Measurements from ENCODE around the gene LRFN2.
A peak's percentile ranks its signal among the peaks of the same experiment; 100 is the strongest.

LRFN2 gene

GRCh38 chr6:40410821-40411220 lies 176.3 kb downstream of the LRFN2 start:
- no peak for DNase-seq
- intact Hi-C loops (cut with DNase I), result no loop called here

DNA sequence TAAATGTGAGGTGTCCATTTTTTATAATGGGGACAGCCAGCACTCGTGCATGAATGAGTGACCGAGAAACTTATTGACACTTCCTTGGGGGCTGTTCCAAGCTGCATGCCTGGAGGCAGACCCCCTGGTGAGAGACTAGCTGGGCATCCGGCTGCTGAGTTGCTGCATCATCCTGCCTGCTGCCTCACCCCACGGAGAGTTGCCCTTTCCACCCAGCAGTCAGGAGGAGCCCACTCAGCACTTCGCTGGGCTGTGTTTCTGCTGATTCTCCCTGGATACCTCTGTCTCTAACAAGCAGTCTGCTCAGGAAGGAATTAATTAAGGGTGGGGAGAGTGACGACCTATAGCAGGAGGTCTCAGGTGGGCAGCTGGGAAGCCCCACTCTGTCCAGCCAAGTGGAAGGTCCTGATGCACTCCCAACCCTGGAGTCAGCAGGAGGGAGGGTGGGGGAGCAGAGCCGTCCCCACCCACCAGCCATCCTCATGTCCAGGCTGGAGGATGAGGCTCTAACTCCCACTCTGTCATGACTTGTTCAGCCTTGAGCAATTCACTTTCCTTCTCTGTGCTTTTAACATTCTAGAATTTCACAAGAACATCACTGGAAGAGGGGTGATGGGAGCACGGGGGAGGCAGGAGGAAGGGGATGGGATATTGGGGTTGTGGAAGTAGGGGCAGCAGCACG lies 177.3 kb downstream of the LRFN2 start:
- no peak for DNase-seq
- intact Hi-C loops (cut with DNase I), result no loop called here

DNA sequence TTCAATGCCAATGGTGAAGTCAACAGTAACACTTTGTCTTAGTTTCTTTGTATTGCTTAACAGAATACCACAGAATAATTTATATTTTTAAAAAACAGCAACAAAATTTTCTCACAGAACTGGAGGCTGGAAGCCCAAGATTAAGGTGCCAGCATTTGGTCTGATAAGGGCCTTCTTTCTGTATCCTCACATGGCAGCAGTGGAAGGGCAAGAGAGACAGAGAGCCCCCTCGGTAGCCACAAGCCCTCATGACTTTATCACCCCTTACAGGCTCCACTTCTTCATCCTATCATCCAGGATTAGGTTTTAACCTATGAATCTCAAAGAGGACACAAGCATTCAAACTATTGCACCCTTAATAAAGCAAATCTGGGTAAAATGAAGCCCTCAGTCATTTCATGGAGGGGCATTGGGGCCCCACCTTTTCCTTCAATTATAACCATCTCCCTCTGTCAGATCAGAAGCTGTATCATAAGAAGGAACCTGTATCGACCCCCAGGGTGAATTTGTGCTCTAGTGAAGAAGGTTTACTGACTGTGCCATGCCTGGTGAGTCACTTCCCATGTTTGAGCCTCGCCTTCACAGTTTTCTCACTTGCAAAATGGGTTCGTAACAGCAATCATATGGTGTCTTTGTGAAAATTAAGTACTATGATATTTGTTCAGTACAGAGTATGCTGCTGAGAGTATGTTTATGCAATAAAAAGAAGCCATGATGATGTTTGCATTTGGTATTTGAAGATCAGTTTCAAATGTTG lies 178.2 kb downstream of the LRFN2 start:
- DNase-seq, result no peak
- intact Hi-C loops (cut with DNase I), result no loop called here

DNA sequence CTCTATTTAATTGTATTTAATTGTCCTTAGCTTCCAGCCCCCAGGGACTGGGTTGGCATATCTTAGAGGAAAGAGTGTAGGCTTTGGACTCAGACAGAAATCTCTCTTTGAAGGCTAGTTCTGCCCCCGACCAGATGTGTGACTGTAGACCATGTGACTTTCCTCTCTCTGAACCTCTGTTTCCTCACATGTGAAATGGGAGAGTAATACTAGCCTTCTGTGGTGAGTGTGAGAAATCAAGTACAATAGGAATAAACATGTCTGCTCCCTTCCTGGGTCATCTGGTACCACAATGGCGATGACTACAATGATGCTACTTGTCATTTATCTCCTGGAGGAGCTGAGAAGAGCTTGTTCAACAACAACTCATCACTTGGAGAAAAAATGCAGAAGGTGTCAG lies 179.9 kb downstream of the LRFN2 start:
- intact Hi-C loops (cut with DNase I), result no loop called here
- no peak for DNase-seq

DNA sequence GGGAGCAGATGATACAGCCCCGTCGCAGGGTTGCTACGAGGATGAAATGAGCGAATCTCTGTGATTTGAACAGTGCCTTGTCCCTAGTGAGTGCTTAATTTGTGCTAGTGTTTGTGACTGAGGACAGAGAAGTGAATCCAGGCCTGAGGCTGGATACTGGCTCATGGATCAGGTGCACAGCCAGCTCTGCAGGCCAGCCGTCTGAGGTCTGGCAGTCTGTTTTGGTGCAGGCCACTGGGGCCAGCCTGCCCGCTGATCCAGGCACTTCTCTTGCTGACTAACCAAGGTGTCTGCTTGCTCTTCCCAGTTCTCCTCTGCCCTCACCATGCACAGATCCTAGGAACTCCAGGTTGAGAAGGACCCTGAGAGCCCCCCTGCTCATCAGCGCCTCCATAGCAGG lies 181.0 kb downstream of the LRFN2 start:
- intact Hi-C loops (cut with DNase I), result no loop called here
- DNase-seq, result no peak

DNA sequence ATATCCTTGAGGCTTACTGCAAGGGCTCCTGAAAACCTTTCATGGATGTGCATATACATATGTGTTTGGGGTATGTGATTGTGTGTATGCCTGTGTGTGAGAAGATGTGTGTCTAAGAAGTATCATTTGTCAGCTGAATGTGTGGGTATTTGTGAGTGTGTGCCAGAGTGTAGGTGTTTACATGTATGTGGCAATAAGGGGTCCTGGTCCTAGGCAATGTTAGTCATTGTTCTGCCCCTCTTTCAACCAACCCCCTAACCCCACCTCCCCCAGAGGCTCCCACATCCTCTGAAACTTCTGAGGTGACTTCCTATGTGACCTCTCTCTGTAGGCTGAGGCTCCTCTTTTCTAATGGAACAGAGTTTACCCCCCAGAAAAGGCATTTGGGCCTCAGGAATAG lies 186.4 kb downstream of the LRFN2 start:
- DNase-seq, result no peak
- intact Hi-C loops (cut with DNase I), result no loop called here

GRCh38 chr6:40399888-40400457 lies 187.2 kb downstream of the LRFN2 start:
- no peak for DNase-seq
- intact Hi-C loops (cut with DNase I), result no loop called here

GRCh38 chr6:40398810-40399477 lies 188.2 kb downstream of the LRFN2 start:
- intact Hi-C loops (cut with DNase I), result no loop called here
- DNase-seq, result no peak

DNA sequence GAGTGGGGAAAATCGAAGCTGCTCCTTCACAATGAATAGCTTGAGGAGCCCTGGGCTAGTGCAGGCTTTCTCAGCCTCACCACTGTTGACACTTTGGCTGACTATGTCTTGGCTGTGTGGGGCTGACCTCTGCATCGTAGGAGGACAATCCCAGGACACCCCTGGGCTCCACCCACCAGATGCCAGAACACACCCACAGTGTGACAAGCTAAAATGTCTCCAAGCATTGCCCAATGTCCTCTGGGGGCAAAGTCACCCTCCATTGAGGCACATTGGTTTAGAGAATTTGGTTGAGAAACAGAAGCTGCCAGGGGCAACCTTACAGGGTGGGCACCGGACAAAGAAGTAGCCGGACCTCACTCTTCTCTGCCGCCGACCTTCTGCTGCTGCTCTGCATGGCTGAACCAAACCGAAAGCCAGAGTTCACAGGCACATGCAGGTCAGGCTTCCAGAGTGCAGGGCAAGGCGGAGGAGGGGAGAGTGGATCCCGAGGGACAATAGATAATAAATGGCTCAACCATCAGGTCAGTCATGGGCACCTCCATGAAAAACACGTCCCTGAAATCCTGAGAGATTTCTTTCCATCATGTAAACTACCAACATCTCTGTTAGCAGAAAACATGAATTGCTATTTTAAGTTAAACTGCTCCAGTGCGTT lies 189.0 kb downstream of the LRFN2 start:
- intact Hi-C loops (cut with DNase I), result no loop called here
- no peak for DNase-seq

DNA sequence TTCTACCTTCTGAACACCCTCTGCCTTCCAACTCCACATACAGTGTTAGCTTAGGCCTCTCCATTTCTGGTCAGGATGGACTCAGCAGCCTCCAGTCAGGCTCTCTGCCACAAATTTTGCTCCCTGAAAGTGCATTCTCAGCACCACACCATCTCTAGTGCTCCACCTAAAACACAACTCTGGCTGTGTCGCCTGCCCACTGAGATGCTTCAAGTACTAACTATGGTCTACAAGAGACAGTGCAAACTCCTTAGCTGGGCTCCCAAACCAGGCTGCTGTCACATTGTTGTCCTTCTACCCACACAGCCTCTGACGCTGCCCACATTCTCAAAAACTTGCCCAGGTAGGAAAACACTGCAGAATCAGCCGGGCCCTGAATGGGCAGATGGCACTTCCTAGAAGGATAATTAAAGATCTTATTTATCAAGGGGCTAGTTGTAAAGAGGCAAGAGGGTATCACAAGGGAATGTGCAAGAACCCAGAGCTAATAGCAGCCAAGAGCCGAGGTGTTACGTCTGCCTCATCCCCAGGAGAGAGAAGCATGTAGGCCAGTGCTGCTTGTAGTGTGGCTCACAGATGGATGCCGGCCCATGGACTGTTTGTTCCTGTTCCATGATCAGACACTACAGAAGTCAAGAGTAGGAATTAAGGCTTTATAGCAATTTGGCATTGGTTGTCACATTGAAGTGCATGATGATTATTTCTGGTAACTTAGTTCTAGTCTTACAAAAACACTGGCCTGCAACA lies 189.7 kb downstream of the LRFN2 start:
- peak in 6 of 10 donors; percentile 42 to 90 (median 78) for DNase-seq
- intact Hi-C loops (cut with DNase I), result no loop called here

- DNase-seq, result no peak
- intact Hi-C loops (cut with DNase I), result no loop called here
Observed at GRCh38 chr6:40395698-40396076, 191.5 kb downstream of the LRFN2 start.

GRCh38 chr6:40395066-40395697 lies 192.0 kb downstream of the LRFN2 start:
- peak in 1 of 10 donors; percentile 67 for DNase-seq
- intact Hi-C loops (cut with DNase I), result no loop called here

DNA sequence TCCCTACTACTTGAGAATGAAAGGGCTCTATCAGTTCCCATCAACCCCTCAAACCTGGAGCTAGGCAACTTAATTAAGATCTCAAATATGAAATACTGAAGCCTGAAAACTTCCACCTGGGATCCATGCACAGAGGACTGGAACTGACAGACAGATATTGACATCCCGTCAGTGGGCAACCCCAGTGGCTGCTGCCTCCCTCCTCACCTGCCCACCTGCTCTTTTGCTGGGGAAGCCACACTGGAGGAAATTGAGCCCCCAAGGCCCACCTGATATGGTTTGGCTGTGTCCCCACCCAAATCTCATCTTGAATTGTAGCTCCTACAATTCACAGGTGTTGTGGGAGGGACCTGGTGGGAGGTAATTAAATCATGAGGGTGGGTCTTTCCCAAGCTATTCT lies 192.8 kb downstream of the LRFN2 start:
- intact Hi-C loops (cut with DNase I), result no loop called here
- DNase-seq, result no peak

GRCh38 chr6:40393641-40394040 lies 193.5 kb downstream of the LRFN2 start:
- DNase-seq, result no peak

GRCh38 chr6:40392589-40392988 lies 194.6 kb downstream of the LRFN2 start:
- intact Hi-C loops (cut with DNase I), result no loop called here
- peak in 1 of 10 donors; percentile 81 for DNase-seq

More at GRCh38 chr6:40393641-40394040, 193.5 kb downstream of the LRFN2 start:
- intact Hi-C loops (cut with DNase I), result no loop called here

GRCh38 chr6:40391851-40392517 lies 195.2 kb downstream of the LRFN2 start:
- DNase-seq, result no peak
- intact Hi-C loops (cut with DNase I), result no loop called here

- intact Hi-C loops (cut with DNase I), result no loop called here
- DNase-seq, result no peak
Observed at GRCh38 chr6:40391086-40391485, 196.1 kb downstream of the LRFN2 start.

DNA sequence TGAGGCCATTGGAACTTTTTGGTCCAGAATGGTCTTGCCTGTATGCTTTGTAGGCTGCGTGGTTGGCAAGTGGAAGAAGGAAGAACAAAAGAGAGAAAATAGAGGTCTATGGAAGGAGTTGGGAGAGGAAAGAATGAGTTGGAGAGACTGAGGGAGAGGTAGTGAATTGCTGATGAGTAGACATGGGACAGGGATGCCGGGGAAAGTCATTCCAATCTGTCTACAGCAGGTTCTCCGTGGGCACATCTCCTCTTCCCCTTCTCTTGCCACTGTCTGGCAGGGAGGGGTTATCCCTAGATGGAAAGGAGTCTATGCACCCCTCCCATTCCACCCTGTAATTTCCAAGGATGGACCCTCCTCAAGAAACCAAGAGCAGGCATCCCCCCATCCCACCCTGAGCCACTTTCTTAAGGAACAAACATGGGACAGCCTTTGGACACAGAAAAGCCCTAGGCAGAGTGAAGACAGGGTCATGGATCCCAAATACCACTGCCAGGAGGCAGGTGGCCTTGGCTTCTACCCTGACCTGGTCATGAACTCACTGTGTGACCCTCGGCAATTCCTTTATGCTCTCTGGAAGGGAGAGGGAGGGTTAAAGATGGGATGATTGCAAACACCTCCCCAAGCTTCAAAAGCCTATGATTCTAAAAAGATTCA lies 196.9 kb downstream of the LRFN2 start:
- intact Hi-C loops (cut with DNase I), result no loop called here
- DNase-seq, result no peak

DNA sequence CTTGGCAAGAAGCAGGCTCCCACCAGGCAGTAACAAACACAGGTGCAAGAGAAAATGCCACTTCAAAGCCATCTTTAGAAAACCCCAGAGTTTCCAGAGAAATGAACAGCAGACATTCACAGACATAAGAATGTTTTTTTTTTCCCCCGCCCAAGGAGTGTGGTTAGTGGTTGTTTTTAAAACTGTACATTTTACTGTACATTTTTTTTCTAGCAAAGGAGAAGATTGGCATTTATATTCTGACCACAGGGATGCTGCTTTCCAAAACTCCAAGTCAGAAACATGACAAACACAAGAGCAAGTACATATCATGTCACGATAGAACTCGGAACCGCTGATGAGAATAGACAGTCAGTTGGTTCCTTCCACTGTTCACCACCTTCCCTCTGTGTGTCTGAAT lies 197.9 kb downstream of the LRFN2 start:
- no peak for DNase-seq
- intact Hi-C loops (cut with DNase I), result no loop called here

All from posterior cingulate gyrus (tissue), 11 donors.